Ectodermal cell (in vitro differentiated cells): ENCODE measurements around the gene PPARD.
A peak's percentile ranks its signal among the peaks of the same experiment; 100 is the strongest.

ENCODE experiments used
- H3K27ac ChIP-seq: 2 replicates; pipeline ENCODE4 v1.7.0; 2013; ENCODE audit warnings: mild to moderate bottlenecking, low read depth, low read length; ENCODE audit not compliant: insufficient read depth, poor library complexity, severe bottlenecking
- H3K27me3 ChIP-seq: 2 replicates; pipeline ENCODE4 v1.7.0; 2013; ENCODE audit warnings: mild to moderate bottlenecking, low read length; ENCODE audit not compliant: insufficient read depth, control insufficient read depth, poor library complexity, severe bottlenecking
- H3K36me3 ChIP-seq: one replicate; pipeline ENCODE4 v1.7.0; 2013; ENCODE audit warnings: low read length; ENCODE audit not compliant: control insufficient read depth, insufficient read depth
- H3K4me1 ChIP-seq: one replicate; pipeline ENCODE4 v1.7.0; 2013; ENCODE audit warnings: low read length; ENCODE audit not compliant: control insufficient read depth, insufficient read depth
- H3K4me3 ChIP-seq: 2 replicates; pipeline ENCODE4 v1.7.0; 2013; ENCODE audit warnings: low read depth, low read length, control low read depth; ENCODE audit not compliant: insufficient read depth
- H3K9me3 ChIP-seq: 2 replicates; pipeline ENCODE4 v1.7.0; 2013; ENCODE audit warnings: mild to moderate bottlenecking, low read length, moderate library complexity; ENCODE audit not compliant: control insufficient read depth
- WGBS, 2 experiments: methylation state at CpG; one replicate each; pipeline ENCODE4 v1.1.7; 2013; ENCODE audit warnings: missing lambda C conversion rate in 2 of 2; 5-methylcytosine and 5-hydroxymethylcytosine counted together

The PPARD gene

GRCh38 chr6:35469751-35470662 lies 127.6 kb downstream of the PPARD start:
- 41 to 43% methylated on average over 17 to 18 of the region's 18 CpGs for WGBS, 2 experiments
- peaks cover 23% of the 10 kb centered on the region for H3K36me3 ChIP-seq
- peaks cover 11% of the 10 kb centered on the region for H3K4me1 ChIP-seq
- no peaks in the 10 kb centered on the region for H3K9me3 ChIP-seq
- no peak overlapping the region for H3K27ac ChIP-seq
- H3K4me3 ChIP-seq, result peak overlapping the region; percentile 99
- peaks cover 4% of the 10 kb centered on the region for H3K27me3 ChIP-seq

GRCh38 chr6:35470663-35471120 lies 128.3 kb downstream of the PPARD start:
- Histone ChIP-seq H3K9me3 (no peaks in the 10 kb centered on the region), H3K27me3 (peaks cover 4% of the 10 kb centered on the region), H3K36me3 (peaks cover 23% of the 10 kb centered on the region), H3K4me1 (peaks cover 11% of the 10 kb centered on the region), H3K4me3 (peak overlapping the region; percentile 99), H3K27ac (no peak overlapping the region)
- 77 to 86% methylated on average over 3 of the region's 3 CpGs for WGBS, 2 experiments

DNA sequence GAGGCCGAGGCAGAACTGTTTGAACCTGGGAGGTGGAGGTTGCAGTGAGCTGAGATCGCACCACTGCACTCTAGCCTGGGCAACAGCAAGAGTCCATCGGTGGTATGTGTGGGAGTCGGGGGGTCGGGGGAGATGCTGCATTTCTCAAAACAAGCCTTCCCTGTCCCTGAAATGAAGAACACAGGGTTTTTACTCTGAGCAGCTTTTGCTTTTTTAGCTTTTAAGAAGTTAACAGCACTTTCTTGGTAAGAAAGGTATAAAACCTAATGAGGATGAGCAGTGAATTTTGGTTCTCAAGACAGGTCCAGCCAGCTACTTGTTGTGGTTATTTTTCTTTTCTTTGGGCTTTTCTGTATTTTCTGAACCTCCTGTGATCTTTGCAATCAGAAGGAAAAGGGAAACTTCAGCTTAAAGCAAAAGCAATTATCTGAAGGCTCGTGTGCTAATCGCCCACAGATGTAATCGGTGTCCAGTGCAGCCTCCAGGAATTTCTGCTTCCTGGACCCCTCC lies 129.5 kb downstream of the PPARD start:
- H3K9me3 ChIP-seq, result no peaks in the 10 kb centered on the region
- H3K4me3 ChIP-seq, result no peak overlapping the region
- peaks cover 11% of the 10 kb centered on the region for H3K4me1 ChIP-seq
- 88 to 91% methylated on average over 8 of the region's 8 CpGs for WGBS, 2 experiments
- H3K36me3 ChIP-seq, result peaks cover 14% of the 10 kb centered on the region
- H3K27me3 ChIP-seq, result peaks cover 4% of the 10 kb centered on the region
- no peak overlapping the region for H3K27ac ChIP-seq

DNA sequence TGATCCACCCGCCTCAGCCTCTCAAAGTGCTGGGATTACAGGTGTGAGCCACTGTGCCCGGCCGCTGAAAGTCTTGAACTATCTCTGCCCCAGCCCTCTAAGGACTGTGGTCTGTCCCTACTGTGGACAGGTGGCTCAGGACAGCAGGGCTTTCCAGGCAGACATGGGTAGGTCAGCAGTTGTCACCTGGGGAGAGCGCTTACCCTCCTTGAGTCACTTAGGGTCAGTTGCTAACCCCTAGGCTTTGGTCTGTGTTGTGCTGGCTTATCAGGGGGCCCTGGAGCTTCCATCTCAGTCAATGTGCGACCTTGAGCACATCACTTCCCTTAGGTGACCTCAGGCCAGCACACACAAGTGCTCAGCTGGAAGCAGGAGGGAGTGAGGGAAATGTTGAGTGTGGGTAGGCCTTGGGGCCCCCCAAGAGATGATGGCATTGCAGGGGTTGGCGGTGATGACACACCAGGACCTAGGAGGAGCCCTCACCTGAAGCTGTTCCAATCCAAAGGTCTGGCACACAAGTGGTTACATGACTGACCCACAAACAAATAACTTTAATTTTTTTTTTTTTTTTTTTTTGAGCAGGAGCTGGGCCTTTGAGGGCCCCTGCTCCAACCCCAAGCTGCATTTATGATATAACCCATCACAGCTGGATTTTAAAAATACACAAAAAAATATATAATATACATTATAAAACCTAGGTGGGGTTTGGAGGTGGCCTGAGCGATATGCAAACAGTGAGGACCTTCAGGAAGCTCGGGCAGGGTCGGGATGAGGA lies 130.9 kb downstream of the PPARD start:
- Histone ChIP-seq H3K27me3 (no peaks in the 10 kb centered on the region), H3K4me3 (no peak overlapping the region), H3K4me1 (peaks cover 11% of the 10 kb centered on the region), H3K36me3 (peaks cover 14% of the 10 kb centered on the region), H3K9me3 (no peaks in the 10 kb centered on the region), H3K27ac (no peak overlapping the region)
- 91 to 95% methylated on average over 8 to 9 of the region's 9 CpGs for WGBS, 2 experiments

DNA sequence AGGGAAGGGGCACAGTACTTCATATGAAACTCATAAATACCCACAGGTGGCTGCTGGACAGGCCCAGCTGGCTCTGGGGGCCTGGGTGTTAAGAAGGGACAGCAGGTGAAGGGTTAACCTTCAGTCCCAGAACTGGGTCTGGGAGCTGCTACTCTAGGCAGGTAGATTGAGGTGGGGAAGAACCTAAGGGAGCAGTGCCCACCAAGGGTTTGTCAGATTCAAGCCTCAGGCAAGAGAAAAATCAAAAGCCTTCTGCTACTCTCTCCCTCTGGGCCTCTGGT lies 131.4 kb downstream of the PPARD start:
- Histone ChIP-seq H3K36me3 (peaks cover 14% of the 10 kb centered on the region), H3K27ac (peak overlapping the region; percentile 6), H3K27me3 (no peaks in the 10 kb centered on the region), H3K9me3 (no peaks in the 10 kb centered on the region), H3K4me3 (no peak overlapping the region), H3K4me1 (peaks cover 11% of the 10 kb centered on the region)

DNA sequence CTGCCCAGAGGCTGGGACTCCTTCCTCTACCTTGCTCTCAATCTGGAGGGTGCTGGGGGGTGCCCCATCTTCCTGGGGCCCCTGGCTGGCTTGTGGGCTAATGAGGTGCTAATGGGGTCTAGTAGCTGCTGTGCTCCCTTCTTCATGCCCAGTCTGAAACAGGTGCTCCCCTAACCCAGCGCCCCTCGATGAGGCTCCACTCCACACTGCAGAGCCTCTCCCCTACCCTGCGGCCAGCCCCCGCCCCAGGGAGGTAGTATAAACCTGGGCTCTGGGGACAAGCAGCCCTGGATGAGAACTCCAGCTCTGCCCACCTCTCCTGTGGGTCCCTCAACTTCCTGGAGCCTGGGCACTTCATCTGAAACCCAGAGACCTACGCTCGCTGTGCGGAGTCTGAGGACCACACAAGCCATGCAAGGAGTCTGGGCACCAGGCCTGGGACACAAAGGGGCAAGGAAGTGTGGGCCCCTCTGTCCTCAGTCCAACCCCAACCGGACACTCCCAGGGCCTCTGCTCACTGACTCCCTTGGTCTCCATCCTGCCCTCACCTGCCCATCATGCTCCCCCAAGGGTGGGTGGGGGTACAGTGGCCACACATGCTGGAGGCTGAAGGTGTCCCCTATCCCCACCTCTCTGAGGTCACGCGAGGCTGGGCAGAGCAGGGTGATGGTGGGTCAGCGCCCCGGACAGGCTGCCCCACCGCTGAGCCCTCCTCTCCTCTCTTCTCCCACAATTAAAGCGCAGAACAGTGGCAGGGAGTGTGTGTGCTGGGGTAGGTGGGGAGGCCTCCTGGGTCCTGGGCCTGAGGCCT lies 132.0 kb downstream of the PPARD start:
- Histone ChIP-seq H3K9me3 (no peaks in the 10 kb centered on the region), H3K27ac (peak overlapping the region; percentile 12), H3K4me1 (peaks cover 11% of the 10 kb centered on the region), H3K27me3 (no peaks in the 10 kb centered on the region), H3K4me3 (no peak overlapping the region), H3K36me3 (peaks cover 10% of the 10 kb centered on the region)
- 92% methylated on average over 14 of the region's 14 CpGs for WGBS, 2 experiments

- 93 to 95% methylated on average over 20 of the region's 20 CpGs for WGBS, 2 experiments
- no peak overlapping the region for H3K27ac ChIP-seq
- H3K9me3 ChIP-seq, result no peaks in the 10 kb centered on the region
- H3K27me3 ChIP-seq, result no peaks in the 10 kb centered on the region
- peaks cover 7% of the 10 kb centered on the region for H3K4me1 ChIP-seq
- peaks cover 10% of the 10 kb centered on the region for H3K36me3 ChIP-seq
- no peak overlapping the region for H3K4me3 ChIP-seq
These were observed 132.7 kb downstream of the PPARD start for GRCh38 chr6:35474942-35475570.

DNA sequence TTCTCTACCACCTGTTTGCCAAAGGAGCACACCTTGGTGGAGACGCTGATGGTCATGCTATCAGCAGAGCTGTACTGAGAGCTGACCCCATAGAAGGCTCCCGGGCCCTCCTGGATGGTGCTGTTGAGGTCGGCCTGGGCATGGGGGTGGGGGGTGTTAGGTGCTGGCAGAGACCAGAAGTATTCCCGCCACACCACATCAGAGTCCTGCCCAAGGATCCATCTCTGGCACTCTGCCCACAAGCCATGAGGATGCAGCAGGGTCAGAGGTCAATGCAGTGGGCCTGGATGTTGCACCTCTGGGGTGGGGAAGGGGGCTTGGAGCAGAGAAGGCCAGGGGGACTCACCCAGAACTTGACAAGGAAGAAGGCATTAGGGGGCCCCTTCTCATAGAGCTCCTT lies 133.2 kb downstream of the PPARD start:
- no peak overlapping the region for H3K4me3 ChIP-seq
- H3K27ac ChIP-seq, result no peak overlapping the region
- peaks cover 2% of the 10 kb centered on the region for H3K4me1 ChIP-seq
- H3K36me3 ChIP-seq, result peaks cover 8% of the 10 kb centered on the region
- no peaks in the 10 kb centered on the region for H3K27me3 ChIP-seq
- no peaks in the 10 kb centered on the region for H3K9me3 ChIP-seq
- WGBS, 2 experiments, result 95 to 98% methylated on average over 4 of the region's 4 CpGs

DNA sequence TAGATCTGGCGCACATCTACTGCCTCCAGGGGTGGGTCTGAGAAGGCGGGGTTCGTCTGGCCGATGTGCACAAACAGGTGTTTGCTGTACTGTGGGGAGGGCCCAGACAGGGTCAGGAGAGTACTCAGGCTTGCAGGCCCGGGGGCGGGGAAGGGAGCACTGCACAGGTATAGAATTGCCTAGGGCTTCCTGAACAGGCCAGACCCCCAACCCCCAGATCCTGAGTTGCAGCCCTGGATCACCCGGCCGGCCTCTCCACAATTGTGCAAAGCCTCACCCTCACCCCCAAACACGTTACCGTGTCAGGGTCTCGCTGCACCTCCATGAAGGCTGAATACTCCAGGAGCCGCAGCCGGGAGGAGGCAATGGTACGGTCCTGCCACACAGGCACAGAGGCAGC lies 133.6 kb downstream of the PPARD start:
- H3K4me3 ChIP-seq, result no peak overlapping the region
- no peak overlapping the region for H3K27ac ChIP-seq
- no peaks in the 10 kb centered on the region for H3K9me3 ChIP-seq
- no peaks in the 10 kb centered on the region for H3K27me3 ChIP-seq
- H3K36me3 ChIP-seq, result peaks cover 4% of the 10 kb centered on the region
- H3K4me1 ChIP-seq, result no peaks in the 10 kb centered on the region
- 92 to 94% methylated on average over 14 of the region's 14 CpGs for WGBS, 2 experiments
